Stimulated activated naive CD4-positive, alpha-beta T cell (primary cell): ENCODE results near the gene TREML1.

Experiments used
- DNase-seq, 6 experiments: peaks; one replicate each; lab custom pipeline; 2025; lab: John Stamatoyannopoulos, UW

The TREML1 gene

GRCh38 chr6:41177695-41178094, 23.5 kb upstream of the TREML1 start:
- no peak for DNase-seq

- DNase-seq: no peak
These were observed 23.1 kb upstream of the TREML1 start for GRCh38 chr6:41177287-41177686.

GRCh38 chr6:41176189-41176588, 22.0 kb upstream of the TREML1 start:
- DNase-seq: no peak

- no peak for DNase-seq
These were observed 20.9 kb upstream of the TREML1 start for GRCh38 chr6:41175084-41175483.

- no peak for DNase-seq
These were observed 20.5 kb upstream of the TREML1 start for GRCh38 chr6:41174610-41175009.

- DNase-seq: no peak
These were observed 17.8 kb upstream of the TREML1 start for GRCh38 chr6:41171908-41172307.

- DNase-seq: no peak
These were observed 16.5 kb upstream of the TREML1 start for GRCh38 chr6:41170547-41171160.

- DNase-seq: no peak
These were observed 13.2 kb upstream of the TREML1 start for GRCh38 chr6:41167173-41167963.

GRCh38 chr6:41164551-41165120, 10.5 kb upstream of the TREML1 start:
- DNase-seq: no peak

GRCh38 chr6:41163419-41163717, 9.2 kb upstream of the TREML1 start:
- no peak for DNase-seq

- no peak for DNase-seq
These were observed 8.7 kb upstream of the TREML1 start, which contains the start of gene TREM2 for GRCh38 chr6:41162687-41163418. TREM2 (minus strand) TSS chr6:41163116; CDS start chr6:41163082, 34 bp downstream.

- DNase-seq: no peak
These were observed 7.9 kb upstream of the TREML1 start for GRCh38 chr6:41161851-41162552.

GRCh38 chr6:41161380-41161779, 7.2 kb upstream of the TREML1 start:
- no peak for DNase-seq

GRCh38 chr6:41160933-41161332, 6.8 kb upstream of the TREML1 start:
- no peak for DNase-seq

- DNase-seq: no peak
These were observed 5.4 kb upstream of the TREML1 start for GRCh38 chr6:41159415-41160082.

GRCh38 chr6:41157323-41157722, 3.2 kb upstream of the TREML1 start:
- DNase-seq: no peak

- no peak for DNase-seq
These were observed 2.6 kb upstream of the TREML1 start for GRCh38 chr6:41156771-41157170.

GRCh38 chr6:41156001-41156400, 1.9 kb upstream of the TREML1 start:
- no peak for DNase-seq

GRCh38 chr6:41155132-41155805, 1.1 kb upstream of the TREML1 start:
- DNase-seq: no peak

GRCh38 chr6:41153451-41153850, 696 bp downstream of the TREML1 start:
- no peak for DNase-seq

- DNase-seq: no peak
These were observed 3.5 kb downstream of the TREML1 start for GRCh38 chr6:41150671-41151070.
